Stimulated activated CD4-positive, alpha-beta T cell treated with anti-CD3 and anti-CD28 coated beads, TNF-alpha, amount 100 ng/mL, for 48 hours (primary cell): ENCODE data around the gene PPP1R9B.

Experiments
- DNase-seq, 3 donors: peaks; one replicate each; pipeline ENCODE4 v3.0.0-alpha.2; 2020; ENCODE audit warnings: low read depth in 3 of 3

The PPP1R9B gene

GRCh38 chr17:50187751-50188530 is 37.5 kb upstream of the PPP1R9B start:
- DNase-seq = no peak

- DNase-seq = no peak
Observed at GRCh38 chr17:50187394-50187725, 36.9 kb upstream of the PPP1R9B start.

- DNase-seq = no peak
Observed at GRCh38 chr17:50186661-50187393, 36.4 kb upstream of the PPP1R9B start.

GRCh38 chr17:50185631-50186471 is 35.4 kb upstream of the PPP1R9B start:
- no peak for DNase-seq

GRCh38 chr17:50184611-50185398 is 34.3 kb upstream of the PPP1R9B start:
- no peak for DNase-seq

GRCh38 chr17:50184064-50184463 is 33.6 kb upstream of the PPP1R9B start:
- DNase-seq = no peak

GRCh38 chr17:50183421-50183994 is 33.0 kb upstream of the PPP1R9B start:
- DNase-seq = no peak

- DNase-seq = no peak
Observed at GRCh38 chr17:50182783-50183420, 32.4 kb upstream of the PPP1R9B start.

- no peak for DNase-seq
Observed at GRCh38 chr17:50181591-50182560, 31.4 kb upstream of the PPP1R9B start.

GRCh38 chr17:50181144-50181543 is 30.7 kb upstream of the PPP1R9B start:
- DNase-seq = no peak

- DNase-seq = no peak
Observed at GRCh38 chr17:50180620-50181019, 30.1 kb upstream of the PPP1R9B start.

GRCh38 chr17:50180111-50180510 is 29.6 kb upstream of the PPP1R9B start:
- no peak for DNase-seq

GRCh38 chr17:50177983-50178834 is 27.7 kb upstream of the PPP1R9B start:
- peak in 1 of 3 donors; percentile 15 for DNase-seq

- no peak for DNase-seq
Observed at GRCh38 chr17:50177476-50177875, 27.0 kb upstream of the PPP1R9B start.

- DNase-seq = no peak
Observed at GRCh38 chr17:50176559-50177357, 26.3 kb upstream of the PPP1R9B start.

GRCh38 chr17:50175035-50175807 is 24.7 kb upstream of the PPP1R9B start:
- no peak for DNase-seq

- no peak for DNase-seq
Observed at GRCh38 chr17:50174444-50174843, 24.0 kb upstream of the PPP1R9B start.
